Liver (tissue), 9 donors: ENCODE data around the gene ANGPT4. TPM values are rescaled to one million over a fixed set of nuclear protein-coding genes. Genes with fewer than 3 reads are reported as not detected.

Experiments
- DNase-seq: peaks from one replicate; pipeline ENCODE4 v3.0.0-alpha.2; 2017; ENCODE audit warnings: low spot score
- H3K27ac ChIP-seq, 2 donors: one replicate each; pipeline ENCODE4 v1.7.0; 2013; ENCODE audit warnings: inconsistent platforms in 2 of 2, low read length in 2 of 2, control low read depth in 1 of 2, low read depth in 1 of 2, mild to moderate bottlenecking in 1 of 2
- H3K27me3 ChIP-seq, 4 donors: one replicate each; pipeline versions ENCODE4 v1.6.1 to v1.7.0; 2013; ENCODE audit warnings: low read length in 3 of 4, inconsistent platforms in 1 of 4, mild to moderate bottlenecking in 1 of 4, moderate library complexity in 1 of 4; ENCODE audit not compliant: control insufficient read depth in 4 of 4, insufficient read depth in 4 of 4
- H3K36me3 ChIP-seq, 4 donors: one replicate each; pipeline versions ENCODE4 v1.6.1 to v1.7.0; 2013; ENCODE audit warnings: low read length in 3 of 4, mild to moderate bottlenecking in 3 of 4, low read depth in 1 of 4, moderate library complexity in 1 of 4; ENCODE audit not compliant: control insufficient read depth in 4 of 4, insufficient read depth in 3 of 4
- H3K4me1 ChIP-seq, 4 donors: one replicate each; pipeline versions ENCODE4 v1.6.1 to v1.7.0; 2013; ENCODE audit warnings: low read length in 3 of 4, mild to moderate bottlenecking in 3 of 4, moderate library complexity in 1 of 4; ENCODE audit not compliant: control insufficient read depth in 4 of 4, insufficient read depth in 4 of 4
- H3K4me3 ChIP-seq, 3 donors: one replicate each; pipeline versions ENCODE4 v1.6.1 to v1.7.0; 2013; ENCODE audit warnings: low read length in 3 of 3, control low read depth in 1 of 3, low read depth in 1 of 3, mild to moderate bottlenecking in 1 of 3
- H3K9ac ChIP-seq, 2 donors: one replicate each; pipeline ENCODE4 v1.7.0; 2013; ENCODE audit warnings: low read length in 2 of 2, mild to moderate bottlenecking in 2 of 2, moderate library complexity in 2 of 2, control low read depth in 1 of 2, low read depth in 1 of 2
- H3K9me3 ChIP-seq, 4 donors: one replicate each; pipeline versions ENCODE4 v1.6.1 to v1.7.0; 2013; ENCODE audit warnings: low read length in 3 of 4; ENCODE audit not compliant: control insufficient read depth in 4 of 4
- ATF3 ChIP-seq: IDR thresholded peaks from 2 replicates; pipeline ENCODE4 v1.6.1; 2016; ENCODE audit warnings: antibody characterized with exemption
- CTCF ChIP-seq: fragments of 150-350 bp; IDR thresholded peaks from 2 replicates; pipeline ENCODE4 v1.5.1; 2017; ENCODE audit warnings: improper control_type of control experiment, low read depth, low read length; ENCODE audit not compliant: missing input control
- EGR1 ChIP-seq, 2 donors: IDR thresholded peaks; 2 replicates each; pipeline ENCODE4 v1.6.1; 2016 to 2018; ENCODE audit warnings: antibody characterized with exemption in 2 of 2, low read depth in 2 of 2
- FOXA1 ChIP-seq: IDR thresholded peaks from 2 replicates; pipeline ENCODE4 v1.6.1; 2016; ENCODE audit warnings: antibody characterized with exemption
- FOXA2 ChIP-seq: IDR thresholded peaks from 2 replicates; pipeline ENCODE4 v1.6.1; 2016; ENCODE audit warnings: antibody characterized with exemption
- GABPA ChIP-seq, 2 donors: IDR thresholded peaks in 1 of 2; conservative IDR thresholded peaks in 1 of 2; 2 replicates each; pipeline ENCODE4 v1.6.1; 2016; ENCODE audit warnings: antibody characterized with exemption in 2 of 2, mild to moderate bottlenecking in 1 of 2, moderate library complexity in 1 of 2
- HNF4G ChIP-seq: IDR thresholded peaks from 2 replicates; pipeline ENCODE4 v1.6.1; 2016; ENCODE audit warnings: antibody characterized with exemption
- MAX ChIP-seq: IDR thresholded peaks from 2 replicates; pipeline ENCODE4 v1.6.1; 2016; ENCODE audit warnings: antibody characterized with exemption
- NR2F2 ChIP-seq: IDR thresholded peaks from 2 replicates; pipeline ENCODE4 v1.6.1; 2016; ENCODE audit warnings: antibody characterized with exemption
- RAD21 ChIP-seq, 2 donors: IDR thresholded peaks; 2 replicates each; pipeline ENCODE4 v1.6.1; 2016; ENCODE audit warnings: antibody characterized with exemption in 2 of 2, mild to moderate bottlenecking in 2 of 2
- REST ChIP-seq: IDR thresholded peaks from 2 replicates; pipeline ENCODE4 v1.6.1; 2016; ENCODE audit warnings: antibody characterized with exemption, mild to moderate bottlenecking
- RXRA ChIP-seq, 2 donors: IDR thresholded peaks; 2 replicates each; pipeline ENCODE4 v1.6.1; 2017 to 2018; ENCODE audit warnings: antibody characterized with exemption in 2 of 2, mild to moderate bottlenecking in 1 of 2
- SP1 ChIP-seq: IDR thresholded peaks from 2 replicates; pipeline ENCODE4 v1.6.1; 2018; ENCODE audit warnings: antibody characterized with exemption, mild to moderate bottlenecking
- TAF1 ChIP-seq: conservative IDR thresholded peaks from 2 replicates; pipeline ENCODE4 v1.6.1; 2016; ENCODE audit warnings: antibody characterized with exemption, mild to moderate bottlenecking
- YY1 ChIP-seq: IDR thresholded peaks from 2 replicates; pipeline ENCODE4 v1.6.1; 2016; ENCODE audit warnings: antibody characterized with exemption, mild to moderate bottlenecking
- WGBS: extraction: QIAGEN DNeasy Blood & Tissue Kit; methylation state at CpG from one replicate; pipeline ENCODE4 v1.1.7; 2013; 5-methylcytosine and 5-hydroxymethylcytosine counted together
- polyA plus RNA-seq, 2 donors: library from polyadenylated mRNA; stranded (reverse) in 1 of 2; unstranded in 1 of 2; fragments of 200-250 nt in 1 of 2; fragments of >200 nt in 1 of 2; fragmentation: Nextera tagmentation in 1 of 2; extraction: Ambion mirVana in 1 of 2; gene quantifications; one replicate each; pipeline versions ENCODE4 v1.2.1 to v1.2.3, GENCODE V29; 2013 to 2015
- total RNA-seq, 2 donors: library from RNA; depleted of rRNA; stranded (reverse); fragments of >200 nt; gene quantifications; one replicate each; pipeline ENCODE4 v1.2.3, GENCODE V29; 2014
- donor health status: healthy.
- donor health status: healthy.
- donor health status: healthy.
- donor health status: healthy.
- donor health status: healthy.

The ANGPT4 gene
- total and polyA plus RNA-seq, 4 donors = 0.05 to 0.13 (median 0.08) TPM

GRCh38 chr20:911882-912600 lies 4.1 kb downstream of the ANGPT4 start:
- H3K9ac ChIP-seq = no peak overlapping the region
- no peak overlapping the region for H3K4me3 ChIP-seq
- no peaks in the 10 kb centered on the region for H3K27me3 ChIP-seq
- H3K9me3 ChIP-seq = no peaks in the 10 kb centered on the region
- no peaks in the 10 kb centered on the region for H3K36me3 ChIP-seq
- DNase-seq = no peak
- H3K4me1 ChIP-seq = no peaks in the 10 kb centered on the region
- 63% methylated on average over 5 of the region's 5 CpGs for WGBS
- no peak overlapping the region for H3K27ac ChIP-seq
- TF ChIP-seq RAD21 (IDR thresholded peaks at IDR 0.05) (no peak), ATF3 (no peak), FOXA1 (no peak), TAF1 (no peak), YY1 (no peak), CTCF (no peak), GABPA (IDR thresholded peaks at IDR 0.05 in 1 of 2, conservative IDR thresholded peaks at IDR 0.05 in 1 of 2) (no peak), SP1 (no peak), MAX (no peak), HNF4G (no peak), EGR1 (IDR thresholded peaks at IDR 0.05; ENCODE audit: low read depth in 2 of 2) (no peak)

GRCh38 chr20:910870-911770 lies 5.0 kb downstream of the ANGPT4 start:
- TF ChIP-seq NR2F2 (no peak), FOXA2 (no peak), FOXA1 (no peak), TAF1 (no peak), RXRA (IDR thresholded peaks at IDR 0.05) (no peak), REST (no peak), ATF3 (no peak), CTCF (no peak), MAX (no peak)
- H3K36me3 ChIP-seq = no peaks in the 10 kb centered on the region
- no peaks in the 10 kb centered on the region for H3K9me3 ChIP-seq
- no peak overlapping the region for H3K27ac ChIP-seq
- no peak overlapping the region for H3K4me3 ChIP-seq
- no peak overlapping the region for H3K9ac ChIP-seq
- WGBS = 74% methylated on average over 12 of the region's 12 CpGs
- no peaks in the 10 kb centered on the region for H3K27me3 ChIP-seq
- DNase-seq = no peak
- H3K4me1 ChIP-seq = no peaks in the 10 kb centered on the region
